HUES6 (cell line): Measurements from ENCODE around the gene ST3GAL4.

Source experiments
- H3K27ac ChIP-seq: 2 replicates; pipeline ENCODE4 v1.7.0; 2013; ENCODE audit warnings: low read depth, mild to moderate bottlenecking, low read length, inconsistent platforms
- H3K27me3 ChIP-seq: 2 replicates; pipeline ENCODE4 v1.6.1; 2013; ENCODE audit warnings: low read length; ENCODE audit not compliant: control insufficient read depth, insufficient read depth
- H3K36me3 ChIP-seq: 2 replicates; pipeline ENCODE4 v1.6.1; 2013; ENCODE audit warnings: low read length; ENCODE audit not compliant: control insufficient read depth, insufficient read depth
- H3K4me1 ChIP-seq: 2 replicates; pipeline ENCODE4 v1.6.1; 2013; ENCODE audit warnings: low read length; ENCODE audit not compliant: control insufficient read depth, insufficient read depth
- H3K4me3 ChIP-seq: 2 replicates; pipeline ENCODE4 v1.5.1; 2013; ENCODE audit warnings: low read depth, low read length
- H3K9ac ChIP-seq: one replicate; pipeline ENCODE4 v1.6.1; 2013; ENCODE audit warnings: mild to moderate bottlenecking, low read length
- H3K9me3 ChIP-seq: 2 replicates; pipeline ENCODE4 v1.6.1; 2013; ENCODE audit warnings: low read depth, low read length; ENCODE audit not compliant: control insufficient read depth, insufficient read depth

Gene ST3GAL4

DNA sequence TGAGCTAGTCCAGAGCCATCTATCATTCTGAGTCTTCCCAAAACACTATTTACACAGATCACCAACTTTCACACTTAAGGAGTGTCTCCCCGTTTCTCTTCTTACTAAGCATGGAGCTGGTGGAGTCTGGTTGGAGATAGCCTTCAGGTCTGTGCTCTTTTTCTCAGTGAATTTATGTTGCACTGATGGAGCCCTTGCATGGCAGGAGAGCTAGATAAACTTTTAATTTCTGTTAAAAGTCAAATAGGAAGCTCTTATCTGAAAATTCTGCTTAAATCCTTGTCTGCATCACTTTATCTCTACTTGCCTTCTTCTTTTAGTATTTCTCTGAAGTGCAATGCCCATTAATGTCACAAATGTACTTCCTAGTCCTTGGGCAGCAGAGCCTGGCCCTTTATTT, 63.4 kb downstream of the ST3GAL4 start:
- no peak overlapping the region for H3K4me3 ChIP-seq
- peaks cover 8% of the 10 kb centered on the region for H3K27me3 ChIP-seq
- no peaks in the 10 kb centered on the region for H3K9me3 ChIP-seq
- H3K27ac ChIP-seq, result no peak overlapping the region
- H3K36me3 ChIP-seq, result no peaks in the 10 kb centered on the region
- no peak overlapping the region for H3K9ac ChIP-seq
- H3K4me1 ChIP-seq, result peaks cover 9% of the 10 kb centered on the region

DNA sequence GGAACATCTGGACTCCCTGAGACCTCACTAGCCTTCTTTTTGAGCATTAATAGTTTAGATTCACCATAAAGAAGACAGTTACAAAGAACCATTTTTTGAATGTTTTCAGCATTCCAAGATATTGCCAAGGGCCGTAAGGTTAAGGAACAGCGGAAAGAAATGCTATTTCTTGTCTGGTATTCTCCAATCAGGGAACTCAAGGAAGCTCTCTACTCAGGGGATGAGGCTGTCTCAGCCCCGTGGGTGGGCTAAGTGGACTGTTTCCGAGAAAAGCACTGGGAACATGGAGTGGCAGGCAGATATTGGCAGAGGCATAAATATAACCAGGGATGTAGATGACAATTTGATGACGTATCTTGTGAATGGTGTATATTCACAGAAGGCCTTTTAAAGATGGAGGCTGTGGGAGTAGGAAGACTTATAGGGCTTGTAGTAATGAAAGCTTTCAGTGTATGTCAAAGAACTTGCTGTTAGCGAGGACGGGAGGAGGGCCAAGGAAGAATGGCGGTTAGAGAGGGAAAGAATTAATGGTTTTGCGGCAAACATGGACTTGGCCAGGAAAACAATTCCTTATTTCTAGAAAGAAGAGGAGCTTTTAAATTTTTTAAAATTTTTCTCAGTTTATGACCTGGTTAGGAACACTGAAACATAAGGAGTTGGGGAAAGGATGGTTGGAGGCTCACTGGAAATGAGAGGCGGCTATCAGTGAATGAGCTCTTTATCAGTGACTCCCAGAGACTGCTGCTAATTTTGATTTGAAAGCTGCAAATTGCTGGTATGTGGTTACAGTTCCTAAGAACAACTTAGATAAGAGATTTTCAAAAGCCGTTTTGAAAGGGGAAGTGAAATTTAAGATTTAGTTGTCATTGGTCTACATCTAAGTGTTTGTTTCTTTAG, 64.6 kb downstream of the ST3GAL4 start:
- no peak overlapping the region for H3K27ac ChIP-seq
- H3K9me3 ChIP-seq, result no peaks in the 10 kb centered on the region
- no peak overlapping the region for H3K9ac ChIP-seq
- H3K4me1 ChIP-seq, result peaks cover 9% of the 10 kb centered on the region
- no peak overlapping the region for H3K4me3 ChIP-seq
- no peaks in the 10 kb centered on the region for H3K36me3 ChIP-seq
- peaks cover 8% of the 10 kb centered on the region for H3K27me3 ChIP-seq

DNA sequence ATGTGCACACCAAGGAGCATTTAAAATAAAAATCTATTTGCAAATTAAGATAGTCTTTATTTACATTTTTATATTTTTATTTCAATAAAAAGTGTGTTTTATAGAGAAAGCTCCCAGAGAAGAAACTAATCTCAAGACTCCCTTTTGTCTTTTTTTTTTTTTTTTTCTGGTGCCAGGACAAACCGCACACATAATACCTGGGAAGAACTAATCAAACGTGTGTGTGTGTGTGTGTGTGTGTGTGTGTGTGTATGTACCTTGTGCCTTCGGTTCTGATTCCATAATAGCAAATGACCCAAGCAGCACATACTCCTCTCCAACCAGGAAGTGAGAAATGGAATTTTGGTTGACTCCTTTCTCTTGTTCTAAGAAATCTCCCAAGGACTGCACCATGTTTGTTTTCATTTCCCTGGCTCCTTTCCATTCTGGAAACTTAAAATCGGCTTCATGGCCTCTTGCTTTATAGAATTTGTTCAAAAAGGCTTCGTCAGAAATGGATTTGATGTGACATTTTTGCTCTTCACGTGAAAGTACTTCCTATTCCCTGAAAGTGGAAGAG, 65.3 kb downstream of the ST3GAL4 start:
- no peak overlapping the region for H3K9ac ChIP-seq
- peaks cover 9% of the 10 kb centered on the region for H3K4me1 ChIP-seq
- no peaks in the 10 kb centered on the region for H3K36me3 ChIP-seq
- peaks cover 8% of the 10 kb centered on the region for H3K27me3 ChIP-seq
- no peaks in the 10 kb centered on the region for H3K9me3 ChIP-seq
- no peak overlapping the region for H3K27ac ChIP-seq
- no peak overlapping the region for H3K4me3 ChIP-seq

DNA sequence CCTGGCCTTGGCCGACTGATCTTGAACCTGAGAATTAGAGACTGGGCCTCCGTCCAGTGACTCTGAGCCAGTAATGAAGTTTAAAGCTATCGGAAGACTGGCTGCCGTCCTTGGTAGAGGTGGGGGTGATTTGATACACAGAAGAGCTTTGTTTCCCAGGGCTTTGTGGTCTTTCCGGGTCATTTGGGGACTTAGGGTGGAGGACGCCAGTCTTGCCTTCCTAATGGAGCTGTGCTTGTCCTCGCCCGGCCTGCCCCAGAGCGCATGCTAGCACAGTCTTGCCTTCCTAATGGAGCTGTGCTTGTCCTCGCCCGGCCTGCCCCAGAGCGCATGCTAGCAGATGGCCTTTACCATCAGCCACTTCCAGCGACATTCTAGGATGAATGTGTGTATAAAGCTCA, 65.8 kb downstream of the ST3GAL4 start:
- H3K27me3 ChIP-seq, result peaks cover 8% of the 10 kb centered on the region
- H3K4me1 ChIP-seq, result peaks cover 6% of the 10 kb centered on the region
- no peaks in the 10 kb centered on the region for H3K9me3 ChIP-seq

DNA sequence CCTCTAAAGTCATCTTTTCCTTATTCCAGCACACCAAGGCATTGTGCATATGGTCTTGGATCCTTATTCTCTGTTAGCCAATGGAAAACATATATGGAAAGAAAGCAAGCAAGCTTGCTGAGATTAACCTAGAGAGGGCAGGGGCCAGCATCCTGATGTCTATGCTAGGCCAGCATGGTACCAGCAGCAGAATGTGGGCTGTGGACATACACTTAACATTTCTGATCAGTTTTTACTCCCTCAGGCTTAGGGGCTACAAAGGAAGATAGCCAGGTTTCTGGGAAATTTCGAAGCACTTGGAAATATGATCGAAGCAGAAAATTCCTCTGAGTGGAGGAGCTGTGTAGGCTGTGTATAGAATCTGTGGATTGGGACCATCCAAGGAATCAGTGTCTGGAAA, 67.0 kb downstream of the ST3GAL4 start:
- H3K27ac ChIP-seq, result no peak overlapping the region
- no peaks in the 10 kb centered on the region for H3K4me1 ChIP-seq
- H3K4me3 ChIP-seq, result no peak overlapping the region
- no peaks in the 10 kb centered on the region for H3K36me3 ChIP-seq
- H3K9me3 ChIP-seq, result no peaks in the 10 kb centered on the region
- peaks cover under 1% of the 10 kb centered on the region for H3K27me3 ChIP-seq
- no peak overlapping the region for H3K9ac ChIP-seq

More for the DNA sequence above, 65.8 kb downstream of the ST3GAL4 start:
- Histone ChIP-seq H3K9ac (no peak overlapping the region), H3K4me3 (no peak overlapping the region), H3K36me3 (no peaks in the 10 kb centered on the region), H3K27ac (no peak overlapping the region)

DNA sequence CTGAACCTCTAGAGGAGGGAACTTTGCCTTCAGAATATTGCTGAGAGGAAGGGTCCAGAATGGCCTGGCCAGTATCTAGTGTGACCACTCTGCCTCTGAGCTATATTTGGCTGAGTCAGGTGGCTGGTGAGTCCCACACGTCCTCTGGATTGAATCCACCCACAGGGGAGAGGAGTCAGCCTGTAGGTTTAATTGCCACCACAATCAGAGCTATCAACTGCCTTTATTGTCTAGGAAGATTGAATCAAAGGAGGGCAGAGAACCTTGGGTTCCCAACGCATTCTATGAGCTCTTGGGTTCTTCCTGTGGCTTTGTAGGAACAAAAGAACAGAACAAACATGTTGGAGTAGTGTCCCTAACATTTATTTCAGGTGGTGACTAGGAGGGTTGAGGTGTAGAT, 67.7 kb downstream of the ST3GAL4 start:
- H3K27me3 ChIP-seq, result no peaks in the 10 kb centered on the region; the same call in 1 of the 2 replicates
- H3K36me3 ChIP-seq, result no peaks in the 10 kb centered on the region
- H3K4me3 ChIP-seq, result no peak overlapping the region
- H3K27ac ChIP-seq, result no peak overlapping the region
- no peaks in the 10 kb centered on the region for H3K9me3 ChIP-seq
- H3K4me1 ChIP-seq, result no peaks in the 10 kb centered on the region
- H3K9ac ChIP-seq, result no peak overlapping the region

DNA sequence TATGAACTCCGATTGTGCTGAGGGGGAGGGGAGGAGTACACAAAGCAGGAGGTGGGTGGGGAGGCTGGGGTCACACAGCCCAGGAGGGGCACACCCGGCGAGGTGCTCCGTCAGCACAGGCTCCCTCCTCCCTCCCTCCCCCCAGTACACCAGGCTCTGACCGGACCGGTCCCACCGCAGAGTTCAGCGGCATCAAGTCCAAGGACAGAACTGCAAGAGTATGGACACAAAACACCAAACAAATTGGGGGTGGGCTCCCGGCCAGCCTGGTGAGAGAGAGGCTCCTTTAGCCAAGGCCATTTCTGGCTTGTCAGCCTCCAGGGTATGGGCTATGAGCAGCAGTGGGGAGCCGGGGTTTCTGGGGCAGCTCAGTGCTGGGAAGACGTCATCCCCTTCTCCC, 68.3 kb downstream of the ST3GAL4 start:
- Histone ChIP-seq H3K9ac (no peak overlapping the region), H3K4me3 (no peak overlapping the region), H3K4me1 (no peaks in the 10 kb centered on the region), H3K36me3 (no peaks in the 10 kb centered on the region), H3K27me3 (no peaks in the 10 kb centered on the region; the same call in 1 of the 2 replicates), H3K9me3 (no peaks in the 10 kb centered on the region), H3K27ac (no peak overlapping the region)

DNA sequence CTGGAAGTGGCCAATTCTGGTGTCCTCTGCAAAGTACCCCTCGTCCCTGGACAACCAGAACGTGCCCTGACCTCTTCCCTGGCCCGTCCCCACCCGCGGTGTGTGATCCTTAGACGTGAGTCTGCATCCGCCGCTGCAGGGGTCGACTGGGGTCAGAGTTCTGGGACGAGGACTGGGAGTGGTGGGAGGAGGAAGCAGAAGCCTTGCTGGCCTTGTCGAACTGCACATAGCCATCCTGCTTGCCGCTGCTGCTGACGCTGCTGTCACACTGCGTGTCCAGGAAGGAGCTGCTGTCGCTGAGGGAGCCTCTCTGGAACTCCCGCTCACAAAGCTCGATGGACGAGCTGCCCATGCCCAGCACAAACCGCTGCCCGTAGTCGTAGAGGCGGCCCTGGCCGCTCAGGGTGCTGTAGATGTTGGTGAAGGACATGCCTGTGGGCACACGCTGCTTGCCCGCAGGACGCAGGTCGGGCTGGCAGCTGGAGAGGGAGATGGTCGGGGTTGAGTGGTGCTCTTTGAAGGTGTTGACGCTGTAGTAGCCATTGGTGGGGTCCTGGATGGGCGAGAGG, 69.1 kb downstream of the ST3GAL4 start:
- H3K9me3 ChIP-seq, result no peaks in the 10 kb centered on the region
- H3K4me1 ChIP-seq, result no peaks in the 10 kb centered on the region
- H3K36me3 ChIP-seq, result no peaks in the 10 kb centered on the region
- H3K9ac ChIP-seq, result no peak overlapping the region
- H3K27ac ChIP-seq, result no peak overlapping the region
- no peaks in the 10 kb centered on the region; the same call in 1 of the 2 replicates for H3K27me3 ChIP-seq
- H3K4me3 ChIP-seq, result no peak overlapping the region

DNA sequence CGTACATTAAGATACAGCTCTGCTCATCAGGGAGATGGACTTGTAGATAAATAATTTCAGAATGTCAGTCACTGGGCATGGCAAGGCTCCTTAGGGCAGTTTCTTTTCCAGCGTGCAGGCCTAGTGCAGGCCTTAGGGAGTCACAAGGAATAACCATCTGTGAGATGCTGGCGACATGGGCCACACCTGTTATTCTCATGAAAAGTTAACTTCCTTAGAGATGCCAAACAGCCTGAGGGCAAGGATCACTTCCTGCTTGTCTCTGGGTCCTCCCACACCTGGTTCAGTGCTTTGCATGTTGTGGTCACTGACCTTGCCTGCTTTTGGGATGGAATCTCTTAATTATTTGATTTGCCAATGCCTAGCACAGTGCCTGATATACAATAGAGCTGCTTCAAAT, 70.6 kb downstream of the ST3GAL4 start:
- Histone ChIP-seq H3K27me3 (no peaks in the 10 kb centered on the region; the same call in 1 of the 2 replicates), H3K9me3 (no peaks in the 10 kb centered on the region), H3K4me1 (no peaks in the 10 kb centered on the region), H3K4me3 (no peak overlapping the region), H3K27ac (no peak overlapping the region), H3K9ac (no peak overlapping the region), H3K36me3 (no peaks in the 10 kb centered on the region)

DNA sequence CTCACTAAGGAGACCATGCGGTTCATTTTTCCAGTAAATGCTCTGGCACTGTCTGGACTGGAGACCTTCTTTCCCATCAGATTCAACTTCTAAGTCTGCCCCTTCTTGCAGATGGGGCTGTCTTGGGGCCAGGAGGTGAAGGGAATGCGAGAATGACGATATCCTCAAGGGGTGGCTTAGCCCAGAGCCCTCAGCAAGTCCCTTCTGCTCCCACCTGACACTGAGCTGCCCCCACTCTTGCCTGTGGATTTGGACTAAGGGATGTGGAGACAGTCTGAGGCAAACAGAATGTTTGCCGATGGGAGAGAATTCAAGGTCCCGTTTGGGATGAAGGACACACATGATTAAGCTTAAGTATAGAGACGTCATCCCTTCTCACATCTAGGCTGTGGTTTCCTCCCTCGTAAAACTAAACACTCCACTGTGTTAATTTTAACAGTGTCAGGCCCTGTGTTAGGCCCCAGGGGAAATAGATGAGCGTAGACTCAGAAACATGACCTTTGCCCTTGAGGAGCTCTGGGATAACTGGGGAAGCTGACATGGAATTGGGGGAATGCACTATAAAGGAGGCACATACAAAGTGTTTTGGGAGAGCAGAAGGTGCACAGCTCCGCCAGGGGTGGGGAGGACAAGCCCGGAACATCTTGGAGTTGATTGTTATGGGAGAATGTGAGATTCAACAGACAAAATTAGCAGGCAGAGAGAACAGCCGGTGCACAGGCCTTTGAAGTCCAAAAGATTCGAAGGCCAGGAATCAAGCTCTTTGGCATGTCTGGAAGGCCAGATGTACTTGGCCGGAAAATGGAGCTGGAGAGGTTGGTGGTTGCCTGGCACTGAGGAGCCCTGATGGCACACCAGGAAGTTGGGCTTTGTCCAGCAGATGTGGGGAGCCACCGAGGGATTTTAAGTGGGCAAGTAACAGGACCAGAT, 71.6 kb downstream of the ST3GAL4 start:
- no peak overlapping the region for H3K4me3 ChIP-seq
- H3K36me3 ChIP-seq, result no peaks in the 10 kb centered on the region
- no peaks in the 10 kb centered on the region for H3K9me3 ChIP-seq
- H3K9ac ChIP-seq, result no peak overlapping the region
- H3K27me3 ChIP-seq, result no peaks in the 10 kb centered on the region; the same call in 1 of the 2 replicates
- no peak overlapping the region for H3K27ac ChIP-seq
- H3K4me1 ChIP-seq, result no peaks in the 10 kb centered on the region; the same call in 1 of the 2 replicates
